Osteocyte (in vitro differentiated cells): ENCODE results near the gene C15orf39. TPM values are rescaled to one million over a fixed set of nuclear protein-coding genes. Genes with fewer than 3 reads are reported as not detected.
"Not testable (repeated sequence)": the region's sequence is repeated elsewhere in the genome, so short reads cannot be mapped to it uniquely, and the experiment has no call there.

Source experiments
- DNase-seq: peaks from one replicate; pipeline ENCODE4 v3.0.0; 2021; ENCODE audit warnings: mixed read lengths; ENCODE audit not compliant: unreplicated experiment; ENCODE audit errors: extremely low spot score
- H3K27ac Mint-ChIP-seq: one replicate; pipeline ENCODE4 v1.8.0; 2021; ENCODE audit warnings: mild to moderate bottlenecking, mixed read lengths; ENCODE audit not compliant: unreplicated experiment
- H3K27me3 Mint-ChIP-seq: one replicate; pipeline ENCODE4 v1.8.0; 2021; ENCODE audit warnings: mixed read lengths; ENCODE audit not compliant: unreplicated experiment
- H3K36me3 Mint-ChIP-seq: one replicate; pipeline ENCODE4 v1.8.0; 2021; ENCODE audit warnings: mixed read lengths; ENCODE audit not compliant: unreplicated experiment
- H3K4me1 Mint-ChIP-seq: one replicate; pipeline ENCODE4 v1.8.0; 2021; ENCODE audit warnings: mixed read lengths; ENCODE audit not compliant: unreplicated experiment
- H3K4me3 Mint-ChIP-seq: one replicate; pipeline ENCODE4 v1.8.0; 2021; ENCODE audit warnings: mild to moderate bottlenecking, moderate library complexity, mixed read lengths; ENCODE audit not compliant: unreplicated experiment
- H3K9me3 Mint-ChIP-seq: one replicate; pipeline ENCODE4 v1.8.0; 2021; ENCODE audit warnings: mixed read lengths; ENCODE audit not compliant: unreplicated experiment
- total RNA-seq: library from RNA; stranded (reverse); gene quantifications from 2 replicates; pipeline ENCODE4 v1.2.1, GENCODE V29; 2021
- TF ChIP-seq, protein P1 (sequence below): fragments of 200-600 bp; sonication (generic); IDR thresholded peaks from 2 replicates; pipeline ENCODE4 v1.5.0; 2021; ENCODE audit warnings: antibody characterized with exemption, mild to moderate bottlenecking, moderate library complexity

Gene C15orf39
- total RNA-seq, 1 donor from 2014 or later, result 19.4 TPM

DNA sequence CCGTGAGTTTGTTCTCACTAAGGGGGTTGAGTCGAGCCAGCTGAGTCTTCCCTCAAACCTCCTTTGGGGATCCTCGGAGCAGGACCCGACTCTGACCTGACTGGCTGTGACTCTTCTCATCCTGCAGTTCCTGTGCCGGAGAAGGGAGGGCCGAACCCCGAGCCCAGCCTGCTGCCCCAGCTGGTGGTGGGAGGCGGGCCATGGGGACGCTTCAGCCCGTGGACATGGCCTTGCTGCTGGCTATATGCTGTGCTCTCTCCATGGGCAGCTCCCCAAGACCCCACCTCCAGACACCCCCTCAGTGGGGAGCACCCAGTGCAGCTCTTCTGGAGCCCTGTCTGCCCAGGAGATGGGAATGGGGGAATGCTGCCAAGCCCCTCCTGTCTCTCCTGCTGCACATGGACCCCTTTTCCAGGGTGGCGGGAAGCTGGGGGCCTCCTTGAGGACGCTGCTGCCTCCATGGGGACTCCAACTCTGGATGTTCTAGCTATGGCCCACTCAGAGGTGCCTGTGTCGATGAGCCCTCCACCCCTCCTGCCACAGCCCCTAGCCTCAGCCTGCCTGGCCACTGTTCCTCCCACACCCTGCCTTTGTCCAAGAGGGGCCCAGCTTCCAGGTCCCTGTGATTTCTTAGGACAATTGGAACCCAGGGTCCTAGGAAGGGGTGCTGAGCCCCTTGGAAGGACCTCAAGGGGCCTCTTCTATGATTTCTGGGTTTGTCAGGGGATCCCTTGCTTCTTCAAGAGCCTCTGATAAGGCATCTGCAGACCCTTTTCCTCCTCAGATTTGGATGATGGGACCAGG is 12.8 kb downstream of the C15orf39 start:
- Mint-ChIP-seq H3K27ac (no peak overlapping the region), H3K36me3 (peaks cover 10% of the 10 kb centered on the region), H3K27me3 (no peaks in the 10 kb centered on the region), H3K4me3 (no peak overlapping the region), H3K4me1 (peaks cover 4% of the 10 kb centered on the region), H3K9me3 (no peaks in the 10 kb centered on the region)
- DNase-seq, result no peak
- TF ChIP-seq, protein P1, sequence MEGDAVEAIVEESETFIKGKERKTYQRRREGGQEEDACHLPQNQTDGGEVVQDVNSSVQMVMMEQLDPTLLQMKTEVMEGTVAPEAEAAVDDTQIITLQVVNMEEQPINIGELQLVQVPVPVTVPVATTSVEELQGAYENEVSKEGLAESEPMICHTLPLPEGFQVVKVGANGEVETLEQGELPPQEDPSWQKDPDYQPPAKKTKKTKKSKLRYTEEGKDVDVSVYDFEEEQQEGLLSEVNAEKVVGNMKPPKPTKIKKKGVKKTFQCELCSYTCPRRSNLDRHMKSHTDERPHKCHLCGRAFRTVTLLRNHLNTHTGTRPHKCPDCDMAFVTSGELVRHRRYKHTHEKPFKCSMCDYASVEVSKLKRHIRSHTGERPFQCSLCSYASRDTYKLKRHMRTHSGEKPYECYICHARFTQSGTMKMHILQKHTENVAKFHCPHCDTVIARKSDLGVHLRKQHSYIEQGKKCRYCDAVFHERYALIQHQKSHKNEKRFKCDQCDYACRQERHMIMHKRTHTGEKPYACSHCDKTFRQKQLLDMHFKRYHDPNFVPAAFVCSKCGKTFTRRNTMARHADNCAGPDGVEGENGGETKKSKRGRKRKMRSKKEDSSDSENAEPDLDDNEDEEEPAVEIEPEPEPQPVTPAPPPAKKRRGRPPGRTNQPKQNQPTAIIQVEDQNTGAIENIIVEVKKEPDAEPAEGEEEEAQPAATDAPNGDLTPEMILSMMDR, result no peak

DNA sequence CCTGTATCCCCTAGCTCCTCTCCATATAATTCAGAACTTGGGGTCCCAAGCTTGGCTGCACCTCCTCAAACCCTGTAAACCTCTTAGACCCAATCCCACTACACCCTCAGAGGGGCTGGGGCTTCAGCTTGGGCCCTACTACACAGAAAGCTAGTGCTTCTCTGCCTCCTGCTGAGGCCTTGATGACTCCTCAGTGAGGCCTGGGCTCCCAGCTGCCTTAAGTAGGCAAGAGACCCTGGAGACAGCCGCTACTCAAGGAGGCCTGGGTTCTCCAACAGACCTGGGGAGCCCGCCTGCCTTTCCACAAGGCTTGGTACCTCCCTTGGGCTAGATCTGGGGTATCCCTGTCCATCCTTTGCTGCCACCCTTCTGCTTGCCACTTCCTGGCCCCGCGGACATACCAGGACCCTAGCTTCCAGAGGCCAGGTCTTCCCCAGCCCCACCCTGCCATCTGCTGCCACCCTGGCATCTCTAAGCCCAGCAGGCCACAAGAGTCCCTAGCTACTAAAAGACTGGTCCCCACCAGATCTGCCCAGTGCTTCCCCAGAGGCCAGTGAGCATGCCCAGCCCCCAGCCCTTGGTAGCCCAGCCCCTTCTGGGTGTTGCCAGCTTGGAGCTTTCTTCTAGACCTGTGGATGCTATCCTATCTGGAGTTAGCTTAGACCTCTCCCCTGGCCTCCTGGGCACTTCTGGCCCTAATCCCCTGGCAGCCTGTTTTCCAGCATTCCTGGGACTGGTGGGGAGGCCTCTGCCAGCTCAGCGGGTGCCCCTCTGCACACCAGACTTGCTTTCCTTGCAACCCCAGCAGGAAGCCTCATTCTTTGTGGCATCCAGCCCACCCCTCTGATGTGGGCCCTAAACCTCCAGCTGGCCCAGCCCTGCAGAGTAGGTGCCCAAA is 13.7 kb downstream of the C15orf39 start:
- TF ChIP-seq, protein P1, result no peak
- no peaks in the 10 kb centered on the region for H3K27me3 Mint-ChIP-seq
- no peak overlapping the region for H3K27ac Mint-ChIP-seq
- peaks cover 7% of the 10 kb centered on the region for H3K36me3 Mint-ChIP-seq
- no peak overlapping the region for H3K4me3 Mint-ChIP-seq
- DNase-seq, result no peak
- peaks cover 4% of the 10 kb centered on the region for H3K4me1 Mint-ChIP-seq
- H3K9me3 Mint-ChIP-seq, result no peaks in the 10 kb centered on the region

DNA sequence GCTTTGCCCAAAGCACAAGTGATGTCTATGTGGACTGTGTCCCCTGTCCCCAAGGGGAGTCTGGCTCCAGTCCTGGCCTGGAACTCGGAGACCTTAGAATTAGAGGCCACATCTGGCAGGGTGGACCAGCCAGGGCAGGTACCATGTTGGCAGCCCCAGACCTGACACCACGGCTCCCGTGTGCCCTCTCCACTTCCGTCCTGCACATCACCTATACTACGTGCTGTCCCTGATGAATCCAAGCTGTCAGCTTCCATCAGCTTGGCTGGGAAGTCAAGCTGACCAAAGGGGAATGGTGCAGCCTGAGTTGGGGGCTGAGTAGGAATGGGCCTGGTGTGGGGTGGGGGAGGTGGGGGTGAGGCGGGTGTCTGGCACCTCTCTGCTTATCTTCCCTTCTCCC is 15.3 kb downstream of the C15orf39 start:
- TF ChIP-seq, protein P1, result no peak
- no peak for DNase-seq
- H3K36me3 Mint-ChIP-seq, result peaks cover 7% of the 10 kb centered on the region
- no peak overlapping the region for H3K4me3 Mint-ChIP-seq
- H3K27ac Mint-ChIP-seq, result no peak overlapping the region
- no peaks in the 10 kb centered on the region for H3K27me3 Mint-ChIP-seq
- peaks cover 4% of the 10 kb centered on the region for H3K4me1 Mint-ChIP-seq
- no peaks in the 10 kb centered on the region for H3K9me3 Mint-ChIP-seq

DNA sequence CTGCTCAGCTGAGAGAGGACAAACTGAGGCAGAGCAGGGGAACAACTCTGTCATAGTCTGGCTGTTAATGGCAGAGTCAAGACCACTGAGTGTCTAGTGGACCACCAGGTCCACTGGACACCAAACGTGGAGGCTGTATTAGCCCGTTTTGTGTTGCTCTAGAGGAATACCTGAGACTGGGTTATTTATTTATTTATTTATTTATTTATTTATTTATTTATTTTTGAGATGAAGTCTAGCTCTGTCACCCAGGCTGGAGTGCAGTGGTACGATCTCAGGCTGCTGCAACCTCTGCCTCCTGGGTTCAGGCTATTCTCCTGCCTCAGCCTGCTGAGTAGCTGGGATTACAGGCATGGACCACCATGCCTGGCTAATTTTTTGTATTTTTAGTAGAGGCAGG is 15.9 kb downstream of the C15orf39 start:
- not testable (repeated sequence) for DNase-seq, H3K27me3 Mint-ChIP-seq, H3K4me1 Mint-ChIP-seq, H3K27ac Mint-ChIP-seq, H3K36me3 Mint-ChIP-seq, H3K4me3 Mint-ChIP-seq, H3K9me3 Mint-ChIP-seq

DNA sequence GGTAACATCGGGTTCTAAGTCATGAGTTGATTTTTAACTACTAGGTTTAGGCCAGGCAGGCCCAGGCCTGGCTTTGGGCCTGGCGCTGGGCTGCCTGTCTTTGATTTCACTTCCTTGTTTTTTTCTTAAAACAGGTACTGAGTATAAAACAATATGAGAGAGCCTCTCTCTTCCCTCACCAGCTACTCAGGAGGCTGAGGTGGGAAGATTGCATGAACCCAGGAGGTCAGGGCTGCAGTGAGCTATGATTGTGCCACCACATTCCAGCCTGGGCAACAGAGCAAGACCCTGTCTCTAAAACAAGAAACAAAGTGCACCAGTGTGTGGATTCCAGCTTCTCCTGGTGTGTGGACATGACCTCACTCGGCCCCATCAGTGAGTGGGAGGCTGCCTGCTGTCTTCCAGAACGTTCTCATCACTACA is 17.8 kb downstream of the C15orf39 start:
- H3K36me3 Mint-ChIP-seq, H3K4me3 Mint-ChIP-seq, H3K9me3 Mint-ChIP-seq, H3K4me1 Mint-ChIP-seq, DNase-seq, H3K27me3 Mint-ChIP-seq, H3K27ac Mint-ChIP-seq: not testable (repeated sequence)

DNA sequence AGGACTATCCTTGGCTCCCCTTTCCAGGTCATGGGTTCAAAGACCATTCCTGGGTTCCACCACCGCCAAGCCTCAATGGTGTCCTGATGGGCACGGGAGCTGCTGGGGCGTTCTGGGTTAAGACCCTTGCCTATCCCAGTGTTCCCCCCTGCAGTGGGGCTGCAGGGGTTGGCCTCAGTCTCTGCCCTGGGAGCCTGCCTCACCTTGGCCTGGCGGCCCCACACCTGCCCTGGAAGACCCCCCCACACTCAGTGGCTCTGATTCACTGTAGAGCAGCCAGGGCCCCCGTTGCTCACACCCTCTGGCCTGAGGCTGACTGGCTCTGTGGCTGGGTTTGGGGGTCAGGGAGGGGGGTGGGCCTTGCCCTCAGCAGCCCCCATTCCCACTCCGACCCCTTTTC is 22.0 kb downstream of the C15orf39 start:
- no peak for DNase-seq
- no peak overlapping the region for H3K4me3 Mint-ChIP-seq
- TF ChIP-seq, protein P1, result no peak
- H3K9me3 Mint-ChIP-seq, result no peaks in the 10 kb centered on the region
- no peaks in the 10 kb centered on the region for H3K4me1 Mint-ChIP-seq
- no peaks in the 10 kb centered on the region for H3K27me3 Mint-ChIP-seq
- H3K27ac Mint-ChIP-seq, result no peak overlapping the region
- no peaks in the 10 kb centered on the region for H3K36me3 Mint-ChIP-seq
